Measurements from ENCODE around the gene TFAP2A.

DNA sequence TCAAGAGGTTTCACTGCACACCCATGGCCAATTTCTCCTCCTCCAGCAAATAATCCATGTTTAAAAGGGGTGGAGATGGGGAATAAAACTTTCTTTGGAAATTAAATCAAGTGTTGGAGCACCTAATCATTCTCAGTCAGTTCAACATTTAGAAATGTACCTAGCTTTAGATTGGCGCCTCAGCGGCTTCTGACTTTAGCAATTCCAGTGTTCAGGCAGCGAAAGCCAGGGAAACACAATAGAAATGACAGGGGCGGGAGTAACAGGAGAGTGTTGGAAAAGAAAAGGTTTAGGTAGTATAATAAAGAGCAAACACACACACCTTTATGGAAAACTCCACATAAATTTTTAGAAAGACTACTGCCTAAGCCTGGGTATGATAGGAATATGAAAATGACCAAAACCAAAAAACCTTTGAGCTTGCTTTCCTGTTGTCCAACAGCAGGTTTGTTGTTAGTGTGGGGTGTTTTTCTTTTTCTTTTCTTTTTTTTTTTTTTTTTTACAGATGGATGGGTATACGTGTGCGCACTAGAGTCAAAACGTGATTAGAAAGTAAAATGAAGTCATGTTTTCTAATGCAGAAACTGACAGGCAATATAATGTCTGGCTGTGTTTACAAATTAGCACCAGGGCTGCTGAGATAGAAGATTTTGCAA, 7.7 kb downstream of the TFAP2A start:
- TF ChIP-seq, protein P1, sequence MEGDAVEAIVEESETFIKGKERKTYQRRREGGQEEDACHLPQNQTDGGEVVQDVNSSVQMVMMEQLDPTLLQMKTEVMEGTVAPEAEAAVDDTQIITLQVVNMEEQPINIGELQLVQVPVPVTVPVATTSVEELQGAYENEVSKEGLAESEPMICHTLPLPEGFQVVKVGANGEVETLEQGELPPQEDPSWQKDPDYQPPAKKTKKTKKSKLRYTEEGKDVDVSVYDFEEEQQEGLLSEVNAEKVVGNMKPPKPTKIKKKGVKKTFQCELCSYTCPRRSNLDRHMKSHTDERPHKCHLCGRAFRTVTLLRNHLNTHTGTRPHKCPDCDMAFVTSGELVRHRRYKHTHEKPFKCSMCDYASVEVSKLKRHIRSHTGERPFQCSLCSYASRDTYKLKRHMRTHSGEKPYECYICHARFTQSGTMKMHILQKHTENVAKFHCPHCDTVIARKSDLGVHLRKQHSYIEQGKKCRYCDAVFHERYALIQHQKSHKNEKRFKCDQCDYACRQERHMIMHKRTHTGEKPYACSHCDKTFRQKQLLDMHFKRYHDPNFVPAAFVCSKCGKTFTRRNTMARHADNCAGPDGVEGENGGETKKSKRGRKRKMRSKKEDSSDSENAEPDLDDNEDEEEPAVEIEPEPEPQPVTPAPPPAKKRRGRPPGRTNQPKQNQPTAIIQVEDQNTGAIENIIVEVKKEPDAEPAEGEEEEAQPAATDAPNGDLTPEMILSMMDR (IDR thresholded peaks at IDR 0.05) = no peak
- TF ChIP-seq, protein P2, sequence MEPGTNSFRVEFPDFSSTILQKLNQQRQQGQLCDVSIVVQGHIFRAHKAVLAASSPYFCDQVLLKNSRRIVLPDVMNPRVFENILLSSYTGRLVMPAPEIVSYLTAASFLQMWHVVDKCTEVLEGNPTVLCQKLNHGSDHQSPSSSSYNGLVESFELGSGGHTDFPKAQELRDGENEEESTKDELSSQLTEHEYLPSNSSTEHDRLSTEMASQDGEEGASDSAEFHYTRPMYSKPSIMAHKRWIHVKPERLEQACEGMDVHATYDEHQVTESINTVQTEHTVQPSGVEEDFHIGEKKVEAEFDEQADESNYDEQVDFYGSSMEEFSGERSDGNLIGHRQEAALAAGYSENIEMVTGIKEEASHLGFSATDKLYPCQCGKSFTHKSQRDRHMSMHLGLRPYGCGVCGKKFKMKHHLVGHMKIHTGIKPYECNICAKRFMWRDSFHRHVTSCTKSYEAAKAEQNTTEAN (CRISPR knock-in tag; IDR thresholded peaks at IDR 0.05) = no peak
- TF ChIP-seq SMAD3 (CRISPR knock-in tag; IDR thresholded peaks at IDR 0.05; ENCODE audit: borderline replicate concordance) = no peak
- TF ChIP-seq, protein P3, sequence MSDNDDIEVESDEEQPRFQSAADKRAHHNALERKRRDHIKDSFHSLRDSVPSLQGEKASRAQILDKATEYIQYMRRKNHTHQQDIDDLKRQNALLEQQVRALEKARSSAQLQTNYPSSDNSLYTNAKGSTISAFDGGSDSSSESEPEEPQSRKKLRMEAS (CRISPR knock-in tag; IDR thresholded peaks at IDR 0.05) = no peak
- TF ChIP-seq, protein P4, sequence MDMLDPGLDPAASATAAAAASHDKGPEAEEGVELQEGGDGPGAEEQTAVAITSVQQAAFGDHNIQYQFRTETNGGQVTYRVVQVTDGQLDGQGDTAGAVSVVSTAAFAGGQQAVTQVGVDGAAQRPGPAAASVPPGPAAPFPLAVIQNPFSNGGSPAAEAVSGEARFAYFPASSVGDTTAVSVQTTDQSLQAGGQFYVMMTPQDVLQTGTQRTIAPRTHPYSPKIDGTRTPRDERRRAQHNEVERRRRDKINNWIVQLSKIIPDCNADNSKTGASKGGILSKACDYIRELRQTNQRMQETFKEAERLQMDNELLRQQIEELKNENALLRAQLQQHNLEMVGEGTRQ (CRISPR knock-in tag; IDR thresholded peaks at IDR 0.05) = no peak
- TF ChIP-seq, protein P5, sequence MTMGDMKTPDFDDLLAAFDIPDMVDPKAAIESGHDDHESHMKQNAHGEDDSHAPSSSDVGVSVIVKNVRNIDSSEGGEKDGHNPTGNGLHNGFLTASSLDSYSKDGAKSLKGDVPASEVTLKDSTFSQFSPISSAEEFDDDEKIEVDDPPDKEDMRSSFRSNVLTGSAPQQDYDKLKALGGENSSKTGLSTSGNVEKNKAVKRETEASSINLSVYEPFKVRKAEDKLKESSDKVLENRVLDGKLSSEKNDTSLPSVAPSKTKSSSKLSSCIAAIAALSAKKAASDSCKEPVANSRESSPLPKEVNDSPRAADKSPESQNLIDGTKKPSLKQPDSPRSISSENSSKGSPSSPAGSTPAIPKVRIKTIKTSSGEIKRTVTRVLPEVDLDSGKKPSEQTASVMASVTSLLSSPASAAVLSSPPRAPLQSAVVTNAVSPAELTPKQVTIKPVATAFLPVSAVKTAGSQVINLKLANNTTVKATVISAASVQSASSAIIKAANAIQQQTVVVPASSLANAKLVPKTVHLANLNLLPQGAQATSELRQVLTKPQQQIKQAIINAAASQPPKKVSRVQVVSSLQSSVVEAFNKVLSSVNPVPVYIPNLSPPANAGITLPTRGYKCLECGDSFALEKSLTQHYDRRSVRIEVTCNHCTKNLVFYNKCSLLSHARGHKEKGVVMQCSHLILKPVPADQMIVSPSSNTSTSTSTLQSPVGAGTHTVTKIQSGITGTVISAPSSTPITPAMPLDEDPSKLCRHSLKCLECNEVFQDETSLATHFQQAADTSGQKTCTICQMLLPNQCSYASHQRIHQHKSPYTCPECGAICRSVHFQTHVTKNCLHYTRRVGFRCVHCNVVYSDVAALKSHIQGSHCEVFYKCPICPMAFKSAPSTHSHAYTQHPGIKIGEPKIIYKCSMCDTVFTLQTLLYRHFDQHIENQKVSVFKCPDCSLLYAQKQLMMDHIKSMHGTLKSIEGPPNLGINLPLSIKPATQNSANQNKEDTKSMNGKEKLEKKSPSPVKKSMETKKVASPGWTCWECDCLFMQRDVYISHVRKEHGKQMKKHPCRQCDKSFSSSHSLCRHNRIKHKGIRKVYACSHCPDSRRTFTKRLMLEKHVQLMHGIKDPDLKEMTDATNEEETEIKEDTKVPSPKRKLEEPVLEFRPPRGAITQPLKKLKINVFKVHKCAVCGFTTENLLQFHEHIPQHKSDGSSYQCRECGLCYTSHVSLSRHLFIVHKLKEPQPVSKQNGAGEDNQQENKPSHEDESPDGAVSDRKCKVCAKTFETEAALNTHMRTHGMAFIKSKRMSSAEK (CRISPR knock-in tag; IDR thresholded peaks at IDR 0.05; ENCODE audit: borderline replicate concordance) = no peak
- no peak for TF ChIP-seq NR2C2 (CRISPR knock-in tag; IDR thresholded peaks at IDR 0.05)
- TF ChIP-seq ETV6 (CRISPR knock-in tag; IDR thresholded peaks at IDR 0.05) = no peak

Data from WTC11 (cell line).